SW480 (cell line): ENCODE measurements around the gene TMEM131L.
"Not testable (repeated sequence)": the region's sequence is repeated elsewhere in the genome, so short reads cannot be mapped to it uniquely, and the experiment has no call there.

Experiments used
- DNase-seq: peaks from one replicate; pipeline ENCODE4 v3.0.0-alpha.2; 2016; ENCODE audit warnings: low spot score

TMEM131L gene

GRCh38 chr4:153573881-153574802, 108.0 kb downstream of the TMEM131L start:
- DNase-seq: peak; percentile 63

GRCh38 chr4:153576443-153576774, 110.2 kb downstream of the TMEM131L start:
- no peak for DNase-seq

- DNase-seq: no peak
Measured at GRCh38 chr4:153577053-153577452, 110.9 kb downstream of the TMEM131L start.

- no peak for DNase-seq
Measured at GRCh38 chr4:153579410-153579809, 113.2 kb downstream of the TMEM131L start.

GRCh38 chr4:153579872-153580271, 113.7 kb downstream of the TMEM131L start:
- no peak for DNase-seq

GRCh38 chr4:153582954-153583702, 117.0 kb downstream of the TMEM131L start:
- no peak for DNase-seq

- no peak for DNase-seq
Measured at GRCh38 chr4:153585026-153585425, 118.9 kb downstream of the TMEM131L start.

- no peak for DNase-seq
Measured at GRCh38 chr4:153589703-153590595, 123.8 kb downstream of the TMEM131L start.

- DNase-seq: no peak
Measured at GRCh38 chr4:153591441-153591840, 125.3 kb downstream of the TMEM131L start.

GRCh38 chr4:153592064-153592463, 125.9 kb downstream of the TMEM131L start:
- no peak for DNase-seq

GRCh38 chr4:153593161-153593560, 127.0 kb downstream of the TMEM131L start:
- no peak for DNase-seq

GRCh38 chr4:153594210-153594609, 128.1 kb downstream of the TMEM131L start:
- DNase-seq: no peak

GRCh38 chr4:153595894-153596601, 129.9 kb downstream of the TMEM131L start:
- DNase-seq: no peak

- no peak for DNase-seq
Measured at GRCh38 chr4:153602758-153603157, 136.6 kb downstream of the TMEM131L start.

GRCh38 chr4:153603258-153603657, 137.1 kb downstream of the TMEM131L start:
- DNase-seq: no peak

GRCh38 chr4:153603835-153604234, 137.7 kb downstream of the TMEM131L start:
- no peak for DNase-seq

- not testable (repeated sequence) for DNase-seq
Measured at GRCh38 chr4:153609070-153609469, 142.9 kb downstream of the TMEM131L start.

- no peak for DNase-seq
Measured at GRCh38 chr4:153610623-153611376, 144.6 kb downstream of the TMEM131L start.

- no peak for DNase-seq
Measured at GRCh38 chr4:153611679-153612078, 145.5 kb downstream of the TMEM131L start.

GRCh38 chr4:153612878-153613277, 146.7 kb downstream of the TMEM131L start:
- DNase-seq: no peak
